Activated CD4-positive, alpha-beta T cell treated with anti-CD3 and anti-CD28 coated beads, Interleukin-2, amount 10 ng/mL, durations not matched to agents 24 days and 14 days (primary cell): Measurements from ENCODE around the gene MRFAP1L1. TPM values are rescaled to one million over a fixed set of nuclear protein-coding genes. Genes with fewer than 3 reads are reported as not detected.

Source experiments
- DNase-seq: peaks from one replicate; pipeline ENCODE4 v3.0.0; 2022
- H3K27ac Mint-ChIP-seq: one replicate; pipeline ENCODE4 v1.8.0; 2022; ENCODE audit warnings: mild to moderate bottlenecking, mixed read lengths
- H3K27me3 Mint-ChIP-seq: one replicate; pipeline ENCODE4 v1.8.0; 2022; ENCODE audit warnings: mixed read lengths
- H3K36me3 Mint-ChIP-seq: one replicate; pipeline ENCODE4 v1.8.0; 2022; ENCODE audit warnings: low read depth, mild to moderate bottlenecking, mixed read lengths
- H3K4me1 Mint-ChIP-seq: one replicate; pipeline ENCODE4 v1.8.0; 2021; ENCODE audit warnings: mixed read lengths
- H3K4me3 Mint-ChIP-seq: one replicate; pipeline ENCODE4 v1.8.0; 2022; ENCODE audit warnings: mild to moderate bottlenecking, moderate library complexity, mixed read lengths
- H3K9me3 Mint-ChIP-seq: one replicate; pipeline ENCODE4 v1.8.0; 2021; ENCODE audit warnings: mixed read lengths
- intact Hi-C: fragments of 100-400 bp; cut with micrococcal nuclease; formaldehyde crosslinking; loops from one replicate; pipeline ENCODE4 v1.15.1; 2023
- total RNA-seq: library from RNA; stranded (reverse); gene quantifications from 2 replicates; pipeline ENCODE4 v1.2.3, GENCODE V29; 2022

MRFAP1L1 gene
- total RNA-seq, 1 donor from 2014 or later: 51.4 TPM

- Mint-ChIP-seq H3K27ac (no peak overlapping the region), H3K4me3 (no peak overlapping the region), H3K36me3 (peaks cover 1% of the 10 kb centered on the region), H3K27me3 (peaks cover 34% of the 10 kb centered on the region), H3K4me1 (peaks cover 13% of the 10 kb centered on the region), H3K9me3 (no peaks in the 10 kb centered on the region)
- no peak for DNase-seq
- intact Hi-C loops: no loop called here
These were observed 47.1 kb downstream of the MRFAP1L1 start for GRCh38 chr4:6662591-6662990.

GRCh38 chr4:6660430-6660829, 49.2 kb downstream of the MRFAP1L1 start:
- no peak overlapping the region for H3K4me3 Mint-ChIP-seq
- peaks cover 1% of the 10 kb centered on the region for H3K36me3 Mint-ChIP-seq
- H3K4me1 Mint-ChIP-seq: peaks cover 13% of the 10 kb centered on the region
- H3K9me3 Mint-ChIP-seq: no peaks in the 10 kb centered on the region
- peaks cover 34% of the 10 kb centered on the region for H3K27me3 Mint-ChIP-seq
- H3K27ac Mint-ChIP-seq: no peak overlapping the region
- intact Hi-C loops: no loop called here
- no peak for DNase-seq

- DNase-seq: no peak
- Mint-ChIP-seq H3K9me3 (no peaks in the 10 kb centered on the region), H3K36me3 (peaks cover 1% of the 10 kb centered on the region), H3K4me3 (no peak overlapping the region), H3K27ac (no peak overlapping the region), H3K4me1 (peaks cover 13% of the 10 kb centered on the region), H3K27me3 (peaks cover 34% of the 10 kb centered on the region)
- intact Hi-C loops: no loop called here
These were observed 49.8 kb downstream of the MRFAP1L1 start for GRCh38 chr4:6659897-6660296.

DNA sequence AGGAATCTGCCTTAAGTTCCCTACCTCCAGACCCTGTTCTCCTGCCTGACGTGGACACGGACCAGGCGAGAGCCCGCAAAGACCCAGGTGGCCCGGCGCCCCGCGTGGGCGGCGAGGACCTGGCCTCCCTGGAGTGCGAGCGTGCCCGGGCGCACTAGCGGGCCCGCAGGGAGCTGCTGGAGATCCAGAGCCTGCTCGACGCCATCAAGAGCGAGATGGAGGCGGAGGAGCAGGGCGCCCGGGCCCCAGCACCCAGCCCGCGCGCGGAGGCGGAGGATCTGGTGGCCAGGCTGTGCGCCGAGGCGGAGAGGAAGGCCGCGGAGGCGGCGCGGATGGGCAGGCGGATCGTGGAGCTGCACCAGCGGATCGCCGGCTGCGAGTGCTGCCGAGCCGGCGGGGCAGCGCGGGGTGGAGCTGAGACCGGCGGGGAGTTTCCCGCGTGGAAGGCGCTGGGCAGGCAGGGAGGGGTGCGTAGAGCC, 51.0 kb downstream of the MRFAP1L1 start:
- peak overlapping the region; percentile 74 for H3K4me3 Mint-ChIP-seq
- peaks cover 35% of the 10 kb centered on the region for H3K27me3 Mint-ChIP-seq
- intact Hi-C loops: no loop called here
- peaks cover 13% of the 10 kb centered on the region for H3K4me1 Mint-ChIP-seq
- peak; percentile 85 for DNase-seq
- no peak overlapping the region for H3K27ac Mint-ChIP-seq
- H3K36me3 Mint-ChIP-seq: peaks cover 1% of the 10 kb centered on the region
- H3K9me3 Mint-ChIP-seq: no peaks in the 10 kb centered on the region

DNA sequence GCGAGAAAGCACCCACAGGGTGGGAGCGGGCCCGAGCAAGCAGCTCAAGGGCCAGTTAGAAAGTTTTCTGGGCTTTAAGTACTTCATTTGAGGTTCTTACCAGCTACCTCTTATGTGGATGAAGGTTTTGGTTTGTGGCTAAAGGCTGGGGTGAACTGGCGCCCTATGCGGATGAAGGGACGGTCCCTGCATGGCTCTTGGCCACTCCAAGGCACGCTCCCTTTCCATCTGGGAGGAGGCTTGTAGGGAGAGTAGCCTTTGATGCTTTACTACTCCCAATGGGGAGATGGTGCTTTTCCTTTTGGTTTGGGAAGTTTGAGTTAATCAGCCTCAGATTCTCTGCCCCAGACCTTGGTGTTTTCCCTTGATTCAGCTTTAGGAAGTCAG, 51.5 kb downstream of the MRFAP1L1 start:
- Mint-ChIP-seq H3K4me3 (peak overlapping the region; percentile 74), H3K9me3 (no peaks in the 10 kb centered on the region), H3K4me1 (peaks cover 13% of the 10 kb centered on the region), H3K27me3 (peaks cover 31% of the 10 kb centered on the region), H3K36me3 (peaks cover 1% of the 10 kb centered on the region), H3K27ac (no peak overlapping the region)
- no peak for DNase-seq
- intact Hi-C loops: no loop called here

Other genes starting within 250 kb of the MRFAP1L1 start
- gene PPP2R2C, start 237.3 kb downstream of the MRFAP1L1 start, total RNA-seq: not detected in 2 replicates
- 12.7 and 14.9 TPM in 2 replicates for gene MAN2B2, start 134.7 kb downstream of the MRFAP1L1 start, total RNA-seq
- 122 TPM in 2 replicates for gene MRFAP1, start 69.2 kb downstream of the MRFAP1L1 start, total RNA-seq
- 2.1 and 2.8 TPM in 2 replicates for gene S100P, start 16.0 kb downstream of the MRFAP1L1 start, total RNA-seq
- gene BLOC1S4, start 6.3 kb upstream of the MRFAP1L1 start, total RNA-seq: 20.1 and 21.4 TPM in 2 replicates
- gene KIAA0232, start 72.9 kb upstream of the MRFAP1L1 start, total RNA-seq: 13.6 and 16.7 TPM in 2 replicates
- 47.2 and 47.3 TPM in 2 replicates for gene TBC1D14, start 200.0 kb upstream of the MRFAP1L1 start, total RNA-seq